ENCODE results near the gene RNU2-1.
"Not testable (repeated sequence)": the region's sequence is repeated elsewhere in the genome, so short reads cannot be mapped to it uniquely, and the experiment has no call there.

DNA sequence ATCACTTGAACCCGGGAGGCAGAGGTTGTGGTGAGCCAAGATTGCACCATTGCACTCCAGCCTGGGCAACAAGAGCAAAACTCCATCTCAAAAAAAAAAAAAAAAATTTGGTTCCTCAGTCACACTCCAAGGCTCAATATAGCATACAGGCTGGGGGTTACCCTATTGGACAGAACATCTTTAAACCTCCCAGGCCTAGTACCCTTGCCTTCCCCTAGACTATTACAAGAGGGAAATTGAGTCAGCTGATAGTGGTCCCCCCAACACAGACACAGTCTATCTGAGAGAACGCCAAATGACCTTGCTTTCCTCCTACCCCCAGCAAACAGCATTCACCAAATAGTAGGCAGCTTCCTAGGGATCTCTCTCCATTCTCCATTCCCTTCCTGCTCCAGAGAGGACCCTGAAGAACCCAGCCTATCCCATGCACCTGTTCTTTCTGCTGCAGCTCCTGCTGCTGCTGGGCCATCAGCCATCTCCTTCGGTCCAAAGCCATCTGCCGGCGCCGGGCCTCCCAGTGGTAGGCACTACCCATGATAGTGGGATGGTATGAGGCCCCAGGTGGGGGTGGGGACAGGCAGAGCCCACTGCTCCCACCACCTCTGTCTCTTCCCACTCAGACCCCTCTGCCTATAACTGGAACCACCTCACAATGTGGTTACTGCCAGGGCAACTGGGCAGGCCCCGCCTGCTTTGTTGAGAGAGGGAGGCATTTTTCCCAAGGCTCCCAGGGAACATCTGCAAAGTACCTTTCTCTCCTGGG, 5.6 kb downstream of the RNU2-1 start, which contains the start of gene CCDC200:
- TF ChIP-seq RAD21 (CRISPR knock-in tag; IDR thresholded peaks at IDR 0.05); MEIS2 (CRISPR knock-in tag; IDR thresholded peaks at IDR 0.05); ZNF652 (CRISPR knock-in tag; IDR thresholded peaks at IDR 0.05; ENCODE audit: borderline replicate concordance, low read depth); EP300 (IDR thresholded peaks at IDR 0.05; ENCODE audit: low read depth in 2 of 2, low read length in 2 of 2); EP300 (CRISPR knock-in tag; IDR thresholded peaks at IDR 0.05; ENCODE audit: borderline replicate concordance); BCLAF1 (IDR thresholded peaks at IDR 0.05): not testable (repeated sequence)
